GM10266 (cell line): Measurements from ENCODE around the gene STXBP4.

Experiments used
- DNase-seq: peaks from one replicate; pipeline ENCODE4 v3.0.0; 2012; ENCODE audit errors: extremely low spot score
- TF ChIP-seq, protein P1 (sequence below): IDR thresholded peaks from 2 replicates; pipeline ENCODE4 v1.5.1; 2012; ENCODE audit warnings: mild to moderate bottlenecking, low read depth; ENCODE audit not compliant: control insufficient read depth, insufficient read depth; ENCODE audit errors: missing control alignments

STXBP4 gene

DNA sequence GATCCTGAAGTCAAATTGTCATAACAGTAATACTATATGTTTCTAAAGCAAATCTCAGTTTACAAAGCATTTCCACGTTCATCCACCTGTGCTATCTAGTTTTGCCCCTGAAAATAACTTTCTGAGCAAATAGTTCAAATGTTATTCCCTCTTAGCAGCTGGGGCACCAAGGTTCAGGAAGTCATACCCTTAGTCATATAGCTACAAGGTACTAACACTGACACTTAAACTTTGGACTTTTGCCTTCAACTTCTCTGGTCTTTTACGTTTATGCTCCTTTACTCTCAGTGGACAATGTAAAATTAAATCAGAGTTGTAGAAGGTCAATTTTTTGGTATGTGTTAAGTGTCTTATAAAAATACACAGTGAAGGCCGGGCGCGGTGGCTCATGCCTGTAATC is 33.1 kb upstream of the STXBP4 start:
- no peak for DNase-seq
- TF ChIP-seq, protein P1, sequence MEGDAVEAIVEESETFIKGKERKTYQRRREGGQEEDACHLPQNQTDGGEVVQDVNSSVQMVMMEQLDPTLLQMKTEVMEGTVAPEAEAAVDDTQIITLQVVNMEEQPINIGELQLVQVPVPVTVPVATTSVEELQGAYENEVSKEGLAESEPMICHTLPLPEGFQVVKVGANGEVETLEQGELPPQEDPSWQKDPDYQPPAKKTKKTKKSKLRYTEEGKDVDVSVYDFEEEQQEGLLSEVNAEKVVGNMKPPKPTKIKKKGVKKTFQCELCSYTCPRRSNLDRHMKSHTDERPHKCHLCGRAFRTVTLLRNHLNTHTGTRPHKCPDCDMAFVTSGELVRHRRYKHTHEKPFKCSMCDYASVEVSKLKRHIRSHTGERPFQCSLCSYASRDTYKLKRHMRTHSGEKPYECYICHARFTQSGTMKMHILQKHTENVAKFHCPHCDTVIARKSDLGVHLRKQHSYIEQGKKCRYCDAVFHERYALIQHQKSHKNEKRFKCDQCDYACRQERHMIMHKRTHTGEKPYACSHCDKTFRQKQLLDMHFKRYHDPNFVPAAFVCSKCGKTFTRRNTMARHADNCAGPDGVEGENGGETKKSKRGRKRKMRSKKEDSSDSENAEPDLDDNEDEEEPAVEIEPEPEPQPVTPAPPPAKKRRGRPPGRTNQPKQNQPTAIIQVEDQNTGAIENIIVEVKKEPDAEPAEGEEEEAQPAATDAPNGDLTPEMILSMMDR: no peak

DNA sequence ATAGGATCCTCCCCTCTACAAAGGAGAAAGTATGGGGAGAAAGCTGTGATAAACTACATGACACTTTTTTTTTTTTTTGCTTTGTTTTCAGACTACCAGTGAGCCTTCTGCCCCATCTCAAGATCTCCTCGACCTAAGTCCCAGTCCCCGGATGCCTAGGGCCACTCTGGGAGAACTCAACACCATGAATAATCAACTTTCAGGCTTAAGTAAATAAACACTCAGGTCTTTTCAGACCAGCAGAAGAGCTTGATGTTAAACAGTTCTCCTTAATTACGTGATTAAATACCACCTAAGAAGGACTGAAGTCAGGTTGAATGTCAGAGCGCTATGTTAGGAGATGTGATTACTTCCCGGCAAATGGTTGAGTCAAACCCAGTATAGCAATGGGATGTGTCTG is 31.5 kb upstream of the STXBP4 start:
- DNase-seq: no peak
- TF ChIP-seq, protein P1: no peak

DNA sequence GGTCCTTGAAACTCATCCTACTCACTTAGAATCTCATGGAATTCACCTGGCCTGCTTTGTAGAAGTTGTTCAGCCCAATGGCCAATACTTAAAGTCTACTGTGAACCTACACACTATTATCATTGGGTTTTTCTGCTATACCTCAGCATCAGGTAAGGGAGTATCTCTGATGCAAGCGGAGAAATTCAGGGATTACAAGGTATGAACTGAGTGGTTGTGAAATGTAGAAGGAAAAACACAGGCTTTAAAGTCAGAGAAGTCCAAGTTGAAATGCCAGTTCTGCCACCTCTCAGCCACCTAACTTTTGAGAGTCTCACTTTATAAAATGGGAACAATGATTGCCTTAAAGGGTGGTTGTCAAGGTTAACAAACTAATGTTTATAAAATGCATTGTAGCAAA is 31.1 kb upstream of the STXBP4 start:
- TF ChIP-seq, protein P1: no peak
- no peak for DNase-seq

DNA sequence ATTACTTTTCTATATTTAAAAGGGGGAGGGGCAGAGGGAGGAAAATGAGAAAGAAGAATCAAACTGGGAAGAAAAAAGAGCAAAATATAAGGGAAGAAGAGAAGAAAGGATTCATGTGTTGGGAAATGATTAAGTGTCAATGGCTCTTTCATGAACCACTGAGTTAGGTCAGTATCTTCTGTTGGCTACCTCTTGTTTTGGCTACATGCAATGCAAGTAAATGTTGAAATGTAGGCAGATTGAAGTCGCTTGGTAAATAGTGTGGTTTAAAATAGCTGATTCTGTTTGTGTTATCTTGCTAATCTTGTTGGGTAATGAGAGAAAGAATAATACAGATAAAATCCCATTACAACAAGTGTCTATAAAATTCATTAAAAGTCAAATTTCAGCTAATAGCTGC is 27.3 kb upstream of the STXBP4 start:
- no peak for DNase-seq
- TF ChIP-seq, protein P1: no peak

DNA sequence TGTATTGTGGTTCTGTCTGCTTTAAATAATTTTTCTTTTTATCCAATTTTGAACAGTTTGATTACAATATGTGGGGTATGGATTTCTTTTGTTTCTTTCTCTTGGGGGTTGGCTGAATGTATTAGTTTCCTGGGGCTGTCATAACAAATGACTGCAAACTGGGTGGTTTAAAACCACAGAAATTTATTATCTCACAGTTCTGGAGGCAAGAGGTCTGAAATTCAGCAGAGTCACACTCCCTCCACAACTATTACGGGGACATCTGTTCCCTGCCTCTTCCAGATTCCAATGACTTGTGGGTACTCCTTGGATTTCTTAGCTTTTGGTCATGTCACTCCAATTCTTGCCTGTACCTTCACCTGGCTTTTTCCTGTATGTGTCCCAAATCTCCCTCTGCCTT is 23.8 kb upstream of the STXBP4 start:
- TF ChIP-seq, protein P1: no peak
- no peak for DNase-seq

DNA sequence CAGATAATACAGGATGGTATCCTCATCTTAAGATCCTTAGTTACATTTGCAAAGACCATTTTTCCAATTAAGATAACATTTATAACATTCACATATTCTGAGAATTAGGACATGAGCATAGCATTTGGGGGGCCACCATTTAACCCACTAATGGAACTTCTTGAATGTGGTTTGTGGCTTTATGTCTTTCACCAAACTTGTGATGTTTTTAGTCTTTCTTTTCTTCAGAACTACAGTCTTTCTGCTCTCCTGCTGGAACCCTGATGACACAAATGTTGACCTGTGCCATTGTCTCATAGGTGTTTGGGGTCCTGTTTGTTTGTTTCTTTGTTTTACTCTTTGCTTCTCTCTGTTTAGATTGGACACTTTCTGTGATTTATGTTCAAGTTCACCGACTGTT is 23.3 kb upstream of the STXBP4 start:
- DNase-seq: no peak
- TF ChIP-seq, protein P1: no peak

DNA sequence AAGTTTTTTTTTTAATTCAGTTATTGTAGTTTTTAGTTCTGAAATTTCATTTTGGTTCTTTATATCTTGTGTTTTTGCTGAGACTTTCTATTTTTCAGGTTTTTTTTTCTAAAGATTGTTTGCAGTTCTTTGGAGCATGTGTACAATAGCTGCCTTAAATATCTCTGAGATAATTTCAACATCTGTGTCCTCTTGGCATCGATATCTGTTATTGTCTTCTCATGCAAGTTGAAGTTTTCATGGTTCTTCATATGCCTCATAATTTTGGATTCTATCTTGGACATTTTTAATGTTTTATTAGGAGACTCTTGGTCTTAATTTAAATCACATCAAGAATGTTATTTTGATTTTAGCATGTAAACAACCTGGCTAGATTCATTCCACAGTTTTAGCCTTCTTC is 22.9 kb upstream of the STXBP4 start:
- TF ChIP-seq, protein P1: no peak
- DNase-seq: no peak
